Caco-2 (cell line): ENCODE measurements around the gene ITPR1. TPM values are rescaled to one million over a fixed set of nuclear protein-coding genes. Genes with fewer than 3 reads are reported as not detected.

Source experiments
- BruUV-seq: library from RNA; stranded (reverse); fragments of 400-500 nt; replicated peaks from 2 replicates; lab custom pipeline; 2021; lab: Mats Ljungman, UMichigan
- CTCF ChIA-PET: fragments of 300-600 bp; sonication (Branson Sonifier 250); formaldehyde crosslinking; loops from one replicate; lab custom pipeline; 2022; ENCODE audit warnings: antibody characterized with exemption; lab: Charles Lee
- POLR2A ChIA-PET: fragments of 300-600 bp; sonication (Branson Sonifier 250); formaldehyde crosslinking; loops from one replicate; lab custom pipeline; 2022; ENCODE audit warnings: antibody characterized with exemption; lab: Charles Lee
- DNase-seq, 2 experiments: peaks; one replicate each; pipeline versions ENCODE4 v3.0.0 to v3.0.0-alpha.2; 2020 to 2022
- H3K27me3 ChIP-seq: replicated peaks from 2 replicates; pipeline ENCODE4 v1.6.0; 2011; ENCODE audit warnings: low read length; ENCODE audit not compliant: control insufficient read depth, insufficient read depth
- H3K36me3 ChIP-seq: 2 replicates; pipeline ENCODE4 v1.5.1; 2011; ENCODE audit warnings: low read length; ENCODE audit not compliant: control insufficient read depth, insufficient read depth
- H3K4me1 ChIP-seq: fragments of 250-450 bp; sonication (Bioruptor Pico); 2 replicates; pipeline ENCODE4 v1.5.1; 2020; ENCODE audit warnings: mild to moderate bottlenecking
- H3K4me3 ChIP-seq: 2 replicates; pipeline ENCODE4 v1.5.1; 2011; ENCODE audit warnings: low read depth, mild to moderate bottlenecking, control low read depth, low read length
- H3K9me3 ChIP-seq: fragments of 250-450 bp; sonication (Bioruptor Pico); 2 replicates; pipeline ENCODE4 v1.5.1; 2020; ENCODE audit warnings: mild to moderate bottlenecking, moderate library complexity
- H3K27ac Mint-ChIP-seq: one replicate; pipeline ENCODE4 v1.8.0; 2022; ENCODE audit warnings: mixed read lengths; ENCODE audit not compliant: unreplicated experiment
- H3K27me3 Mint-ChIP-seq: one replicate; pipeline ENCODE4 v1.8.0; 2022; ENCODE audit warnings: mixed read lengths; ENCODE audit not compliant: insufficient read depth, unreplicated experiment
- H3K36me3 Mint-ChIP-seq: one replicate; pipeline ENCODE4 v1.8.0; 2022; ENCODE audit warnings: mild to moderate bottlenecking, mixed read lengths; ENCODE audit not compliant: insufficient read depth, unreplicated experiment
- H3K4me1 Mint-ChIP-seq: one replicate; pipeline ENCODE4 v1.8.0; 2022; ENCODE audit warnings: low read depth, mixed read lengths; ENCODE audit not compliant: unreplicated experiment
- H3K4me3 Mint-ChIP-seq: one replicate; pipeline ENCODE4 v1.8.0; 2022; ENCODE audit warnings: mild to moderate bottlenecking, moderate library complexity, mixed read lengths; ENCODE audit not compliant: unreplicated experiment
- H3K9me3 Mint-ChIP-seq: one replicate; pipeline ENCODE4 v1.8.0; 2022; ENCODE audit warnings: mixed read lengths; ENCODE audit not compliant: unreplicated experiment
- intact Hi-C: fragments of 100-400 bp; cut with micrococcal nuclease; formaldehyde crosslinking; loops from one replicate; pipeline ENCODE4 v1.10.0; 2022; ENCODE audit not compliant: unreplicated experiment
- total RNA-seq: library from RNA; stranded (reverse); gene quantifications from 2 replicates; pipeline ENCODE4 v1.2.3, GENCODE V29; 2022
- TF ChIP-seq, protein P1 (sequence below), 2 experiments: fragments of 200-600 bp in 1 of 2; IDR thresholded peaks; 1 replicate in 1 of 2; 2 replicates in 1 of 2; pipeline versions ENCODE4 v1.5.1 to v1.8.0; 2011 to 2022; ENCODE audit warnings: antibody characterized with exemption in 1 of 2, control low read depth in 1 of 2, inconsistent platforms in 1 of 2, low read depth in 1 of 2, low read length in 1 of 2, mild to moderate bottlenecking in 1 of 2, moderate library complexity in 1 of 2; ENCODE audit not compliant: insufficient read depth in 1 of 2, severe bottlenecking in 1 of 2, unreplicated experiment in 1 of 2

ITPR1 gene
- total RNA-seq, 1 experiment from 2014 or later, result 10.4 TPM

DNA sequence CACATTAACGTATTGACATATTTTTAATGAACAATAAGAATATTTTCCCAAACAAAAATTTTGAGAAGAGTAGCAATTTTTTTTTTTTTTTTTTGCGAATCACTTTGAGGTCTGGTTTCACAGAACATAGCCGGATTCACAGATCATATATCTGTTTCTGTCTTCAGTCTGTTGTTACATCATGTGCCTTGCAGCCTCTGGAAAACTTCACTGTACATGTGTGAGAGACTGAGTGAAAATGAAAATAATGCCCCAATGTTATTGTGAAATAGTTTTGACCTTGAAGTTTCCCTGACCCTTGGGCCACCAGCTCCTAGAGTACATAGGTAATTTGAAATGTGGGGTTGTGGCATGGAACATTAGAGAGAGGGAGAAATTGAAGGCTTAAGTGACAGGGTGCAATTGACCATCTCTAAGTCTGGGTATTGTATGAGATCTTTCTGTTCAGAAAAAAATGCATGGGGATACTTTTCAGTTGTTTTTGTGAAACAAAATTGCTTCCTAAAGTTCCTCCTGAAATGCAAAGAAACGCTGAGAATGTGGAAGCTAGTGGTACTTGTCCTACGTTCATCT, 14.0 kb downstream of the ITPR1 start:
- TF ChIP-seq, protein P1, sequence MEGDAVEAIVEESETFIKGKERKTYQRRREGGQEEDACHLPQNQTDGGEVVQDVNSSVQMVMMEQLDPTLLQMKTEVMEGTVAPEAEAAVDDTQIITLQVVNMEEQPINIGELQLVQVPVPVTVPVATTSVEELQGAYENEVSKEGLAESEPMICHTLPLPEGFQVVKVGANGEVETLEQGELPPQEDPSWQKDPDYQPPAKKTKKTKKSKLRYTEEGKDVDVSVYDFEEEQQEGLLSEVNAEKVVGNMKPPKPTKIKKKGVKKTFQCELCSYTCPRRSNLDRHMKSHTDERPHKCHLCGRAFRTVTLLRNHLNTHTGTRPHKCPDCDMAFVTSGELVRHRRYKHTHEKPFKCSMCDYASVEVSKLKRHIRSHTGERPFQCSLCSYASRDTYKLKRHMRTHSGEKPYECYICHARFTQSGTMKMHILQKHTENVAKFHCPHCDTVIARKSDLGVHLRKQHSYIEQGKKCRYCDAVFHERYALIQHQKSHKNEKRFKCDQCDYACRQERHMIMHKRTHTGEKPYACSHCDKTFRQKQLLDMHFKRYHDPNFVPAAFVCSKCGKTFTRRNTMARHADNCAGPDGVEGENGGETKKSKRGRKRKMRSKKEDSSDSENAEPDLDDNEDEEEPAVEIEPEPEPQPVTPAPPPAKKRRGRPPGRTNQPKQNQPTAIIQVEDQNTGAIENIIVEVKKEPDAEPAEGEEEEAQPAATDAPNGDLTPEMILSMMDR (IDR thresholded peaks at IDR 0.05; ENCODE audit: insufficient read depth in 1 of 2, low read depth in 1 of 2, low read length in 1 of 2, severe bottlenecking in 1 of 2, unreplicated experiment in 1 of 2), result no peak
- ChIA-PET POLR2A (no interaction called here), CTCF (no interaction called here)
- DNase-seq, result no peak
- H3K36me3 Mint-ChIP-seq, result no peaks in the 10 kb centered on the region
- H3K4me3 Mint-ChIP-seq, result no peak overlapping the region
- H3K27ac Mint-ChIP-seq, result no peak overlapping the region
- Histone ChIP-seq H3K27me3 (no peaks in the 10 kb centered on the region), H3K36me3 (no peaks in the 10 kb centered on the region), H3K9me3 (no peaks in the 10 kb centered on the region), H3K4me3 (no peak overlapping the region), H3K4me1 (peaks cover 14% of the 10 kb centered on the region)
- BruUV-seq, result no TSS peak
- H3K4me1 Mint-ChIP-seq, result peaks cover 11% of the 10 kb centered on the region
- intact Hi-C loops, result no loop called here
- H3K27me3 Mint-ChIP-seq, result no peaks in the 10 kb centered on the region
- no peaks in the 10 kb centered on the region for H3K9me3 Mint-ChIP-seq

DNA sequence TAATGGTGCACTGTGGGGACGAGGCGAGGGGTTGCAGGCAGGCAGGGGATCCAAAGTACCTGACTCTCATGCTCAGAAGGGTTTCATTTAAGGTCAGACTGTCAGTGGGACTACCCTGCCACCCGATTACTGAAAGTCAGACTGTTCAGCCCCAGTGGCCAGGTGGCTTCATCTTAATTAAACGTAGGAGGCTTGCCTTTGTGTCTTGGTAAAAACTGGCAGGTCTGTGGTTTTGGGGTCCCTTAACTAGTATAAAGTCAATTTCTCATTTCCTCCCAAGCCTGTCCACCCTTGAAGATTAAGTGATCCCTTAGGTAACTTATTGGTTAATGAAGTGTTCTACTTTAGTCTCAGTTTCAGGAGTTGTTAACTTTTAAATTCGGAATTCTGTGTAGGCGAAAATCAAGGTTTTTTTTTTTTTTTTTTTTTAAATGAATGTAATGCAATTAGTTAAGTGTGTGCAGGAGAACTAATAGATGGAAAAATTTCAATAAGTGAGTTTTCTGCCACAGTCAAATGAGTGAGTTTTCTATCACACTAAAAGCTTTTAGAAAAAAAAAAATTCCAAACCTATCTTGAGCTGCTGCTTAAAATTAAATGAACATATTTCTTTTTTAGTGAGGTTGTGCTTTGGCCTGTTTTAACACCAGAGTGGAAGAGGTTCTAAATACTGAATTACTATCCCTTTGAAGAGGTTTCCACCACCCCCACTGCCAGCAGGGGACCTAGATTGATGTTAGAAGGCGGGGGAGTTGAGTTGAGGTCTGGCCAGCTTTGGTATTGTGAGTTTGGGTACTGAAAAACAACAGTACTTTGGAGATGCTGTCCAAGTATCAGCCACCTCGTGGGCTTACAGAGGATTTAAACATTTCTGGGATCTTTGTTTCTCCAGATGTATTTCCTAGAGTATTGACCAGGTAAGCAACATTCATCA, 15.2 kb downstream of the ITPR1 start:
- POLR2A ChIA-PET, result no interaction called here
- no TSS peak for BruUV-seq

DNA sequence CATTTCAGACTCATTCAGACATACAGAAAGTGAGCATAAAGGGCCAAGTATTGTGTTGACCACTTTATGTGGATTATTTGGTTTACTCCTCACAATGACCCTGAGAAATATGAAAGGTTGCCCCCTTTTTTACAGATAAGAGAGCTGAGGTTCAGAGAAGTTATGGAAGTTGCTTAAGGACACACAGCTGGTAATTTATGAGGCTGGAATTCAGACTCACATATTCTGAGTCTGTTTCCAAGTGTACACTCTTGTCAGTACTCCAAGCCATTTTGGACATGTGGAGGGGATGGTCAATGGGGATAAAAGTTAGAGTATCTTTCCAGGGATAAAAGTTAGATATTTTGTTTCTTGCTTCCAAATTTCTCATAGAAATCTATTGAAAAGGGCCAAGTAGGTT, 15.9 kb downstream of the ITPR1 start:
- intact Hi-C loops, result no loop called here
- ChIA-PET POLR2A (no interaction called here), CTCF (no interaction called here)
- H3K4me1 ChIP-seq, result peaks cover under 1% of the 10 kb centered on the region; the same call in 1 of the 2 replicates
- no TSS peak for BruUV-seq
- no peaks in the 10 kb centered on the region for H3K9me3 ChIP-seq
- peaks cover 11% of the 10 kb centered on the region for H3K4me1 Mint-ChIP-seq
- DNase-seq, result no peak
- no peak overlapping the region for H3K27ac Mint-ChIP-seq
- no peaks in the 10 kb centered on the region for H3K36me3 Mint-ChIP-seq
- H3K9me3 Mint-ChIP-seq, result no peaks in the 10 kb centered on the region
- no peaks in the 10 kb centered on the region for H3K27me3 Mint-ChIP-seq
- TF ChIP-seq, protein P1 (IDR thresholded peaks at IDR 0.05; ENCODE audit: insufficient read depth in 1 of 2, low read depth in 1 of 2, low read length in 1 of 2, severe bottlenecking in 1 of 2, unreplicated experiment in 1 of 2), result no peak
- H3K4me3 ChIP-seq, result no peak overlapping the region
- no peak overlapping the region for H3K4me3 Mint-ChIP-seq
- H3K27me3 ChIP-seq, result no peaks in the 10 kb centered on the region
- H3K36me3 ChIP-seq, result no peaks in the 10 kb centered on the region

More for the DNA sequence above, 15.2 kb downstream of the ITPR1 start:
- no peaks in the 10 kb centered on the region for H3K9me3 ChIP-seq
- CTCF ChIA-PET, result no interaction called here
- no peak overlapping the region for H3K4me3 ChIP-seq
- intact Hi-C loops, result no loop called here
- no peaks in the 10 kb centered on the region for H3K36me3 Mint-ChIP-seq
- no peaks in the 10 kb centered on the region for H3K27me3 ChIP-seq
- TF ChIP-seq, protein P1 (IDR thresholded peaks at IDR 0.05; ENCODE audit: insufficient read depth in 1 of 2, low read depth in 1 of 2, low read length in 1 of 2, severe bottlenecking in 1 of 2, unreplicated experiment in 1 of 2), result no peak
- no peak for DNase-seq
- H3K4me3 Mint-ChIP-seq, result no peak overlapping the region
- H3K4me1 ChIP-seq, result peaks cover 8% of the 10 kb centered on the region
- H3K27me3 Mint-ChIP-seq, result no peaks in the 10 kb centered on the region
- H3K36me3 ChIP-seq, result no peaks in the 10 kb centered on the region
- peaks cover 11% of the 10 kb centered on the region for H3K4me1 Mint-ChIP-seq
- H3K27ac Mint-ChIP-seq, result no peak overlapping the region
- H3K9me3 Mint-ChIP-seq, result no peaks in the 10 kb centered on the region
